HG03558 (cell line): ENCODE results near the gene CPNE8.
"Not testable (repeated sequence)": the region's sequence is repeated elsewhere in the genome, so short reads cannot be mapped to it uniquely, and the experiment has no call there.

Experiments used
- ATAC-seq: cut with Tn5 transposase; IDR thresholded peaks from one replicate; pipeline ENCODE4 v1.9.1; 2021; ENCODE audit warnings: moderate number of reproducible peaks; ENCODE audit not compliant: unreplicated experiment; ENCODE audit errors: extremely low read depth

CPNE8 gene

DNA sequence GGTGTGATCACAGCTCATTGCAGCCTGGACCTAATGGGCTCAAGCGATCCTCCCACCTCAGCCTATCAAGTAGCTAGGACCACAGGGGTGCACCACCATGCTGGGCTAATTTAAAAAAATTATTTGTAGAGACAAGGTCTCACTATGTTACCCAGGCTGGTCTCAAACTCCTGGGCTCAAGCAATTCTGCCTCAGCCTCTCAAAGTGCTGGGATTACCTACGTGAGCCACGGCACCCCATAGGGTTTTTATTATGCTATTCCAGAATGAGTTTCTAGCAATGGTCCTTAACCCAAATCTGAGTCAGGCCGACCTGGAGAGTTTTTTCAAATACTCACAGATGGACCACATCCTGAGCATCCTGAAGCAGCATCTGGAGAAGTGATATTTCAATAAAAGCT lies 159.8 kb downstream of the CPNE8 start:
- no peak for ATAC-seq

- ATAC-seq: no peak
Observed at GRCh38 chr12:38744041-38744440, 161.3 kb downstream of the CPNE8 start.

DNA sequence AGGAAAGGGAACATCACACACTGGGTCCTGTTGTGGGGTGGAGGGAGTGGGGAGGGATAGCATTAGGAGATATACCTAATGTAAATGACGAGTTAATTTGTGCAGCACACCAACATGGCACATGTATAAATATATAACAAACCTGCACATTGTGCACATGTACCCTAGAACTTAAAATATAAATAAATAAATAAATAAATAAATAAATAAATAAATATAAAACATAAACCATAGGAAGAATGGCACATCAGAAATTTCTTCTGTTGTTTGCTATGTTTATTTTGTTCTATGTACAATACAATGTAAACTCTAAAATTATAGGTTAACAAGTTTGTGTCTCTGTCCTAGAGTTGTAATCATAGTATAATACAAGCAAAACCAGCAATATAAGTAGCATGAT lies 162.9 kb downstream of the CPNE8 start:
- ATAC-seq: not testable (repeated sequence)

GRCh38 chr12:38736821-38737220 lies 168.6 kb downstream of the CPNE8 start:
- no peak for ATAC-seq

DNA sequence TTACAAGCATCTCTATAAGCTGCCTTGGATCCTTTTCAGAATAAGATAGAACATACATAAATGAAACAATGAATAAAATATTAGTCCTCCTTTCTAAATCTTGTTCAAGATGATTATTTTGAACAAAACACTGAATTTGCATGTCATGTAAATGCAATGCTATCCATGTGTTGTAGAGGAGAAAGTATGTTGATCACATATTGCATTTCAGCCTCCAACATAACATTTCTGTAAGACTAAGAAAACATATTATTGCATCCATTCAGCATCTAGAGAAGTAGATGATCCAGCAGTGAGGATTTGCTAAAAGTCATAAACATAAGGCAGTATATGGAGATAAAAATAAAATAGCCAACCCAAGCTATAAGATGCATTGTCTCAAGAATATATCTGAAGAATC lies 172.6 kb downstream of the CPNE8 start:
- no peak for ATAC-seq

DNA sequence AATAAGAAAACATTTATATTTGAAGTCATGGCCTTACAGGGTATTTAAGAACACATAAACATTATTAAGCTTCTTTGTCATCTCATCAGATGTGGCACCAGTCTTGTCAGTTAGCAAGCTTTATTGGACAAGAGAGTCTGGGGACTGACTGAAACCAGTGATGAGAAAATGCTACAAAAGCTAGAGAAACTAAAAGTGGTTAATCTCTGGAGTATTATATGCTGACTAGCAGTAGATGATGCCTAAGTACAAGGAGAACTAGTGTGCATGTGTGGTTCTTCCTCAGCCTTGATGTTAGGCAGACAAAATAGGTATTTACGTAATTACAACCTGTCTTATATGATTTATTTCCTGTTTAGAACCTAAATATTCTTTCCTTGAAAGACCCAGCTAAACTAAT lies 176.5 kb downstream of the CPNE8 start:
- ATAC-seq: no peak

DNA sequence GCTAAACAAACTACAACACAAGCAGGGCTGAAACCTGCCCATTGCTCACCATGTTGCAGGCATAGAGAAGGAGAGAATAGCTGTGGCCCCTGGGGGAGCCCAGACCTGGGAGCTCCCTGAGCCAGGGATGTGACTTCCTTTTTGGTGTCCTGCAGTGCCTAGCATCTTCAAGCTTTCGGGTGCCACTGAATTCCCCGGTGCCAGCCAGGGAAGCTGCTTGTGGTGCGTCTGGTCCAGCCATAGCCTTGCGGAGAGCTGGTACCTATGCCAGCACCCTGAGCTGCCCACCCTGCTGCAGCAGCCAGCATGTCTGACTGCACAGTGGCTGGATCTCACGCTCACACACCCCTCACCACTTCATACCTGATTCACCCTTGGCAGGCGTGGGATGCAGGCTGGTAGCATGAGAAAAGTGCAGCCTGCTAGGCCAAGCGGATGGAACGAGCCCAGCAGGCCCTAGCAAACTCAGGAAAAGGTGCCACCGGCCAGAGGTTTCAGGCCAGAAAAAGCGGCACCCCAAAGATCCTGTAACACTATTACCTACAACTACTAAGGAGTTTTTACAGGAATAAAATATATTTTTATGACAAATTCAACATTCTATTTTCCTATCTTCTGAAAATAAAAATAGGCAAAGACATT lies 183.7 kb downstream of the CPNE8 start:
- ATAC-seq: no peak

DNA sequence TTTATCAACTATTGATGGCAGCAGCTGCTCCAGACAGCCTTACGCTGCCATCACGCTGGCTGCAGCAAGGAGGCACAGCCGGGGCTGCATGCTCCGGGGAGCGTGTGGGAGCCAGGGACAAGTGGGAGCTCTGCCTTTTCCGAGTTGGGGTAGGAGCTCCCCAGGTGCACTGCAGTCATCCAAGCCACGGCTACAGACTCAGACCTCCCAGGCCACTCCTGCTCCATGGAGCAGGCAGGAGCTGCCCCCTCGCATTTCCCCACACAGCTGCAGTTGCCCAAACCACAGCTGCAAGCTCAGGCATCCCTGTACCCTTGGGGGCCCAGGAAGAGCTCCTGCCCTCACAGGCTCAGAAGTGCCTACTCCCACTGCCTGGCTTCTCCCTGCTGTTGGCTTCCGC lies 184.7 kb downstream of the CPNE8 start:
- no peak for ATAC-seq

GRCh38 chr12:38713294-38713693 lies 192.1 kb downstream of the CPNE8 start:
- ATAC-seq: no peak

DNA sequence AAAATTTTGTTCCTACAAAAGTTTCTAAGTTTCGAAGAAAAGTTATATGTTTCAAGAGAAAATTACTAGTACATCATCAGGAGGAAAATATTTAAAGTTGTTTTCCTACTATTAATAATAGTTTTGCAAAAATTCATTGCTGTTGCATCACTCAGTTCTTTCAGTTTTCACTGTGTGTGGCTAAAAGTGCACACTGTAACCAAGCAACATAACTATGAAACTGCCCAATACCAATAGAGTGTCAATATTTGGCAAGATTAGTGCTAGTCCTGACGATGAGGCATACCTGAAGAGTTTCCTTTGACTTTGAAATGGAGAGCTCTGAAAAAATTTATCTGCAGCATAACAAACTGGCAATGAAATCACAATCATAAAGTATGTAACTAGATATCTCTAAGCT lies 194.3 kb downstream of the CPNE8 start:
- ATAC-seq: peak; percentile 87

GRCh38 chr12:38708466-38708865 lies 196.9 kb downstream of the CPNE8 start:
- ATAC-seq: no peak

DNA sequence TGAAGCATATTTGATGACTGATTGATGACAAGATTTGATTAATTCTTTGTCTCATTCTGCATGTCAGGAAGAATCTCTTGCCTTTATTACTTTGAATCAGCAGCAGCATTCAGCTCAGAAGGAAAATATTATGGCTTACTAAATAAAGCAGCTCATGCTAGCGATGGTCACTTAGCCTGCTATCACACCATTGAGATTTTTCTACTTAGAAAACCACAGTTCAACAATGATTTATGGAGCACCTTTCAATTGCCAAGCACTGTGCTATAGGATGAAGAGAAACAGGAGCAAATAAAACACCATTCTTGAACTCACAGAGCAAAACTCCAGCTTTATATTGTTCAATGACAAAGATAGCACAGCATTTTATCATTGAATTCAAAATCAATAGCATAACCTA lies 197.7 kb downstream of the CPNE8 start:
- no peak for ATAC-seq

GRCh38 chr12:38697289-38697688 lies 208.1 kb downstream of the CPNE8 start:
- ATAC-seq: no peak

GRCh38 chr12:38695057-38695456 lies 210.3 kb downstream of the CPNE8 start:
- ATAC-seq: no peak

GRCh38 chr12:38691164-38691563 lies 214.2 kb downstream of the CPNE8 start:
- no peak for ATAC-seq

GRCh38 chr12:38690646-38691045 lies 214.7 kb downstream of the CPNE8 start:
- no peak for ATAC-seq

GRCh38 chr12:38689704-38690103 lies 215.7 kb downstream of the CPNE8 start:
- no peak for ATAC-seq

DNA sequence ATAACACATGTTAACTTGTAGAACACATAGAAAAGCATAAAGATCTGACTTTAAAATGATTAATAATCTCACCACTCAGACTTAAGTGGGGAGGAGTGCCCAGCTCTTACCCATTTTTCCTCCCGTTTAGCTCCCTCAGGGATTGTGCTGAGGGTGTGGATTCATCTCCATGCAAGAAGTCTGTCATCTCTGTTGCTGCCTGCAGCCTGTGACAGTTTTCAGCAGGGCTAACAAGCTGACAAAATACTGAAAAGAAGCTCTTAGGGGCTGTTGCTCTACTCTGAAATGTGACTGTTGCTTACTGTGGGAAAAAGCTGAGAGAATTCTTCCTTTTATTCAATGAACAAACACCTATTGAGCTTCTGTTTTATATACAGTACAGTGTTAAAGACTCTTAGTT lies 216.2 kb downstream of the CPNE8 start:
- ATAC-seq: no peak

GRCh38 chr12:38682521-38682920 lies 222.9 kb downstream of the CPNE8 start:
- ATAC-seq: no peak

DNA sequence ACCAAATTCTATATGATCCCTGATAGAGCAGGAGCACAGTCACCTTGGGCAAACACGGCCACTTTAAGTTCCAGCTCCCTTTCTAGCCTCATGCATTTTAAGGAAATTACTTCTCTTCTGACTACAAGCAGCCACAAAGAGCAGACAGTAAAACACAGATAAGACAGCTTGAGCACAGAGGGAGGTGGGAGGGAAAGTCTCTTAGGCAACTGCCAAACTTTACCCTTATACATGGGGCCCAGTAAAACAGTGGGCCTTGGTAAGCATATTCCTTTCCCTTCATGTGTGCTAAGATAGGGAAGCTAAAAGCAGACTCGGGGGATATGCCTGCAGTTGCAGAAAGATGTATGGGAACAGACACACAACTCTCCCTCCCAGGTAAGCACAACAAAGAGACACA lies 235.9 kb downstream of the CPNE8 start:
- no peak for ATAC-seq

DNA sequence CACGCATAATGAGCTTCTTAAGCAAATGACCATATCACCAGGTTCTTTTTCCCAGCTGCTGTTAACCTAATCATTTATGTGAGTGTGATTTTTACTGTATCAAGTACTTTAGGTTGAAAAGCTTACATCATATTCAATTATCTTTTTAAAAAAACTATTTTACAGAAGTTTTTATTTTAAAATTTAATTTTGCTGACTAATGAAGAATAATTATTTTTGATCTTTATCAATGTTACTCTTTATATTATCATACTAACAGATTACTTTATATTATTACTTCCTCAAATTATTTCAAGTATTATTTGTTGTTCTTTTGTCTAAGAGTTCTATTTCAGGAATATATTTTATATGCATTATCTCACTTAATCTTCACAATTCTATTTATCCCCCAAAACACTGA lies 236.3 kb downstream of the CPNE8 start:
- ATAC-seq: no peak

DNA sequence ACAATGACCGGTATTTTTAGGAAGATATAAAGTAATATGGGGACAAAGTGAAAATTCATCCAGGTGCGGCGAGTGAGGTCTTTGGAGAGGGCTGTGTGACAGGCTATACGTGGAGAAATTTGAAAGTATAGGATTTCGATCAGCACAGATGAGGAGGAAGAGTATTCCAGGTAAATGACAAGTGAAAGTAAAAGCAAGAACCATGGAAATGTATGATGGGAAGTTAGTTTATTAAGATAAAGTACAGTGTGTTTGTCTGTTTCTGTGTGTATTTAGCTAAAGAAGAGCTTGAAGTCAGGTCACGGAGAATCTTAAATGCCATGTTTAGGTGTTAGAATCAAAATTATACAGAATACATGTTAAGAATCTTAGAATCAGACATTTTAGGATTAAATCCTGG lies 239.0 kb downstream of the CPNE8 start:
- no peak for ATAC-seq
